GM12873 (cell line): Measurements from ENCODE around the gene DUSP1.

Experiments
- CTCF ChIP-seq: IDR thresholded peaks from 2 replicates; pipeline ENCODE4 v1.5.1; 2012; ENCODE audit warnings: low read depth, mild to moderate bottlenecking, moderate library complexity, low read length, control low read depth; ENCODE audit not compliant: insufficient read depth; ENCODE audit errors: missing control alignments

Gene DUSP1

GRCh38 chr5:172744123-172745104 lies 26.6 kb downstream of the DUSP1 start:
- TF ChIP-seq CTCF: no peak

- TF ChIP-seq CTCF: no peak
Observed at GRCh38 chr5:172743112-172743959, 27.7 kb downstream of the DUSP1 start.

GRCh38 chr5:172741206-172741582 lies 29.8 kb downstream of the DUSP1 start:
- TF ChIP-seq CTCF: no peak

- no peak for TF ChIP-seq CTCF
Observed at GRCh38 chr5:172740428-172741205, 30.4 kb downstream of the DUSP1 start.

GRCh38 chr5:172739375-172739774 lies 31.6 kb downstream of the DUSP1 start:
- no peak for TF ChIP-seq CTCF

- TF ChIP-seq CTCF: no peak
Observed at GRCh38 chr5:172736508-172737135, 34.4 kb downstream of the DUSP1 start.
